Caki2 (cell line): ENCODE measurements around the gene FANK1. TPM values are rescaled to one million over a fixed set of nuclear protein-coding genes. Genes with fewer than 3 reads are reported as not detected.
"Not testable (repeated sequence)": the region's sequence is repeated elsewhere in the genome, so short reads cannot be mapped to it uniquely, and the experiment has no call there.

ENCODE experiments used
- DNase-seq: peaks from one replicate; pipeline ENCODE4 v3.0.0-alpha.2; 2015; ENCODE audit warnings: low read depth
- in situ Hi-C: cut with HindIII; loops from 2 replicates; pipeline ENCODE4 v1.10.0; 2016; ENCODE audit warnings: low sequenced_read_pairs, low pct_unique_long_range_greater_than_20kb, mixed read lengths
- total RNA-seq: library from RNA; depleted of rRNA; stranded (reverse); fragments of >200 nt; shearing (Covaris generic); gene quantifications from 2 replicates; pipeline ENCODE4 v1.2.3, GENCODE V29; 2014; ENCODE audit warnings: low replicate concordance

Gene FANK1
- total RNA-seq, 1 experiment from 2014 or later: 6.8 TPM

DNA sequence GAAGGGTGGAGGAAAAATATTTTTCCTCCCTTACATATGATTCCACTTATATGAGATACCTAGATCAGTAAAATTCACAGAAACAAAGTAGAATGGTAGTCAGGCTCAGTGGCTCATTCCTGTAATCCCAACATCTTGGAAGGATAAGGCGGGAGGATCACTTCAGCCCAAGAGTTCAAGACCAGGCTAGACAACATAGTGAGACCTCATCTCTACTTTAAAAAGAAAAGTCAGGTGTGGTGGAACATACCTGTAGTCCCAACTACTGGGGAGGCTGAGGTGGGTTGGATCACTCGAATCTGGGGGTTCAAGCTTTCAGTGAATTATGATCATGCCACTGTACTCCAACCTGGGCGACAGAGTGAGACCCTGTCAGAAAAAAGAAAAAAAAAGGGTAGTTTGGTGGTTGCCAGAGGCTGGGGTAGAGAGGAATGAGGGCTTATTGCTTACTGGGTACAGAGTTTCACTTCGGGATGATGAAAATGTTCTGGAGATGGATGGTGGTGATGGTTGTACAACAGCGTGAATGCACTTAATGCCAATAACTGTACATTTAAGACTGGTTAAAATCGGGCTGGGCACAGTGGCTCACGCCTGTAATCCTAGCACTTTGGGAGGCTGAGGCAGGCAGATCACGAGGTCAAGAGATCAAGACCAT, 21.5 kb downstream of the FANK1 start:
- DNase-seq, in situ Hi-C loops: not testable (repeated sequence)

DNA sequence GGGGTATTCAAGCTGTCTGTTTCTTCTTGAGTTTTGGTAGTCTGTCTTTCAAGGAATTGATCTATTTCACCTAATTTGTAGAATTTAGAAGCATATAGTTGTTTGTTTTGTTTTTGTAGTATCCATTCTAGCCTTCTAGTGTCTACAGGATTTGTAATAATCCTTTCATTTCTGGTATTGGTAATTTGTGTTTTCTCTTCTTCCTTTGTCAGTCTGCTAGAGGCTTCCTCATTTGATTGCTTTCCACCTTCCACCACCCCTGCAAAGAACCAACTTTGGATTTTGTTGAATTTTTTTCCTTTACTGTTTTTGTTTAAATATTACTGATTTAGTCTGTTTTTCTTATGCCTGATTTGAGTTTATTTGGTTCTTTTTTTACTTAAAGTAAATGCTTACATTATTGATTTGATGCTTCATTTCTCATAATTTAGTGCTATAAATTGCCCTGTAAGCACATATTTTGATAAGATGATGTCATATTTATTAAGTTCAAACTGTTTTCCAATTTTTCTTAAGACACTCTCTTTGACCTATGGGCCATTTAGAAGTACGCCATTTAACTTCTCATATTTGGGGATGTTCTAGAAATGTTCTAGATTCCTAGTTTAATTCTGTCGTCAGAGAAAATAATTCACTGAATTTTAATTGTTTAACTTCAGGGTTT, 25.4 kb downstream of the FANK1 start:
- DNase-seq, in situ Hi-C loops: not testable (repeated sequence)

DNA sequence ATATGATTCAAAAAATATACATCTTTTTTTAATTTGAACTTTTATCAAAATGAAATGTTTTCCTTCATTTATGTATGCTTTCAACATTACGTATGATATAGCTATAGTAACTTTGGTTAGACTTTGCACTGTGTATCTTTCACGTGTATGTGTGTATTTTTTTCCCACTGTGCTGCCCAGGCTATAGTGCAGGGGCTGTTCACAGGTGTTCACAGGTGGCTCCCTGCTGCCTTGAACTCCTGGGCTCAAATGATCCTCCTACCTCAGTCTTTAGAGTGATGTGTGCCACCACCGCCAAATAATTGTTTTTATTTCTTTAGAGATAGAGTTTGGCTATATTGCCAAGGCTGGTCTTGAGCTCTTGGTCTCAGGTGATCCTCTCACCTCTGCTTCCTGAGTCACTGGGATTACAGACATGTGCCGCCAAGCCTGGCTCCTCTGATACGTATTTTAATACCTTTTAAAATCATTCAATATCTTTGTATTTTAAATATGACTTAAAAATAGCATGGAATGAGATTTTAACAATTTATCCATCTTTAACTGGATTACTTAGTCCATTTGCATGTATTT, 29.0 kb downstream of the FANK1 start:
- DNase-seq: no peak
- in situ Hi-C loops: no loop called here

DNA sequence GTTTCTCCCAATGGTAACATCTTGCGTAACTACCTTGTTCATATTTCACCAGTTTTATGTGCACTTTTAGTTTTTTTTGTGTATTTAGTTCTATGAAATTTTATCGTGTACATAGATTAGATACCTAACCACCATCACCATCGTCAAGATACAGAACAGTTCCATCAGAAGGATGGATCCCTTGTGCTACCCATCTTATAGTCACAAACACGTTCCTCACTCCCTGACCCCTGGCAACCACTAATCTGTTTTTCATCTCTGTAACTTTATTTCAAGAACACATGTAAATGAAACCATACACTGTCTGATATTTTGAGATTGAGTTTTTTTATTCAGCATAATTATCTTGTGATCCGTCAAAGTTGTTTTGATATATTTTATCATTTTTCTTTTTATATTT, 29.9 kb downstream of the FANK1 start:
- DNase-seq: no peak
- in situ Hi-C loops: no loop called here

DNA sequence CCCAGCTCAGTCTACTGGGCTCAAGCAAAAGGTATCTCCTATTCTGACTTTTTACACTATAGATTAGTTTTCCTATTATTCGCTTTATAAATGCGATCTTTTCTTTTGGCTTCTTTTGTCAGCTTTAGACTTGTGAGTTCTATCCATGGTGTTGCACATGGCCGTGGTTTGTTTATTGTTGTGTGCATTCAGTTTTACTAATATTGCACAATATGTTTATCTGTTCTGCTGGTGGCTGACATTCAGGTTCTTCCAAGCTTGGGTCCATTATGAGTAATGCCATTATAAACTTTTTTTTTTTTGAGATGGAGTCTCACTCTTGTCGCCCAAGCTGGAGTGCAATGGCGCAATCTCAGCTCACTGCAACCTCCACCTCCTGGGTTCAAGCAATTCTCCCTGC, 30.9 kb downstream of the FANK1 start:
- DNase-seq, in situ Hi-C loops: not testable (repeated sequence)

DNA sequence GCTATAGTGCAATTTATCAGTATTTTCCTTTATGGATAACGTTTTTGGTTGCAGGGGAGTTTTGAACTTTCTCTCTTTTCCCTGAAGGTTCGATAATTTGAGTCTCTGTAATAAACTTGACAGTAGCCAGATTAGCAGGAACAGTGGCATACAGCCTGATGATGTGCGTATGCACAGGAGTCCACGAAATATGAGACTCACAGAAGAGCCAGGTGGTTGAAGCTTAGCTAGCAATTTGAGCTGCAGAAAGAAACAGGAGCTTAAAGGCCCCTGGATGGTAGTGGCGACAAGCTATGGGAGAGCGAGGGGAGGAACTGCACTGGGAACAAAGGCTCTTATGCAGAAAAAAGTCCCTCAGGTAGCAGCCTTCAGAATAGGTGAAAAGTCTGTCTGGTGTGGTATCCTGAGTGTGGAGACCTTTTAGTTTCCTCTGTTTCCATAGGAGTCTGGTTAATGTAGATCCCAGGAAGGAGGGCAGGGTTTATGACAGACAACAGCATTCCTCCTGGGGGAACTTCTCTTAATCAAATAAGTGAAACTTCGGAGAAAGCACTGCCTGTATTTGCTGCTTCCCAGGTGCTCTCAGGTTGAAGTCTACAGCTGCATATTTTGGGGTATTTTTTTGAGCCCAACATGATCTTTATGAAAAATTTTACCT, 32.7 kb downstream of the FANK1 start:
- in situ Hi-C loops: no loop called here

DNA sequence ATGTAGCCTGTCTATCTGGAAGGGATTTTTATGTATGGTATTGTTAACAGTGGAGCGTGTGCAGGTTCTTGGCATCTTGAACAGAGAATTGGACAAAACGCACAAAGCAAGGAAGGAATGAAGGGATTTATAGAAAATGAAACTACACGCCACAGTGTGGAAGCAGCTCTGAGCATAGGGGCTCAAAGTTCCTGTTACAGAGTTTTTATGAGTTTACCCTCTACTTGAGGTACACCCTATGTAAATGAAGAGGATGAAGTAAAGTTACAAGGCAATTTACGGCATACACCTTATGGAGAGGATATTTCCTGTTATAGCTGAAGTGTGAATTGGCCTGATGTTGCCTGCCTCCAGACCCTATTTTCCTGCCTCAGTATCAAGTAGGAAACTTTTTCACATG, 33.3 kb downstream of the FANK1 start:
- in situ Hi-C loops: no loop called here
- DNase-seq: no peak

More for the DNA sequence above, 32.7 kb downstream of the FANK1 start:
- DNase-seq: no peak

DNA sequence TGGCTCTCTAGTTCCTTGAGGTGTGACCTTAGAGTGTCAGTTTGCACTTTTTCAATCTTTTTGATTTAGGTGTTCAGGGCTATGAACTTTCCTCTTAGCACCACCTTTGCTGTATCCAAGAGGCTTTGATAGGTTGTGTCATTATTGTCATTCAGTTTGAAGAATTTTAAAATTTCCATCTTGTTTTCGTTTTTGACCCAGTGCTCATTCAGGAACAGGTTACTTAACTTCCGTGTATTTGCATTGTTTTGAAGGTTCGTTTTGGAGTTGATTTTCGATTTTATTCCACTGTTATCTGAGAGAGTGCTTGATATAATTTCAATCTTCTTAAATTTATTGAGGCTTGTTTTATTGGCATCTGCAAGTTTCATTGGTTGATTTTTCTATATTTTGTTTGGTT, 37.3 kb downstream of the FANK1 start:
- in situ Hi-C loops: no loop called here

DNA sequence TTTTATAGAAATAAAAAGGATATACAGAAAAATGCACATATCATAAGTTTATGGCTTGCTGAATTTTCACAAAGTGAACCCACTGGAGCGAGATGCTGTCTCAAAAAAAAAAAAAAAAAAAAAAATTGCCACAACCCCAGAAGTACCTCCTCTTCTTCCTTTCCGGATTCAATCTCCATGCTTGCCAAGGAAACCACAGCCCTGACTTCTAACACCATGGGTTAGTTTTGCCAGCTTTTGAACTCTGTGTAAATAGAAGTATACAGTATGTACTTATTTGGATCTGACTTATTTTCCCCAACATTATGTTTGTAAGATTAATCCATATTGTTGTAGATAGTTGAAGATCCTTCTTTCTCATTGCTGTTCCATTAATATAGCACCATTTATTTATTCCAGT, 40.0 kb downstream of the FANK1 start:
- in situ Hi-C loops: no loop called here
- no peak for DNase-seq

More for the DNA sequence above, 37.3 kb downstream of the FANK1 start:
- no peak for DNase-seq

DNA sequence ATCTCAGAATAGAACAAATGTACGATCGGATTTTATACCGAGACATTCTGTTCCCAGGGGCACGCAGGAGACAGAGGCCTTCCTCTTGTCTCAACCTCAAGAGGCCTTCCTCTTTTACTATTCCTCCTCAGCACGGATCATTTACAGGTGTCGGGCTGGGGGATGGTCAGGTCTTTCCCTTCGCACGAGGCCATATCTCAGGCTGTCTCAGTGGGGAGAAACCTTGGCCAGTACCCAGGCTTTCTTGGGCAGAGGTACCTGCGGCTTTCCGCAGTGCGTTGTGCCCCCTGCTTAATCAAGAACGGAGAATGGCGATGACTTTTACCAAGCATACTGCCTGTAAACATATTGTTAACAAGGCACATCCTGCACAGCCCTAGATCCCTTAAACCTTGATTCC, 44.2 kb downstream of the FANK1 start:
- in situ Hi-C loops: no loop called here
- DNase-seq: no peak

DNA sequence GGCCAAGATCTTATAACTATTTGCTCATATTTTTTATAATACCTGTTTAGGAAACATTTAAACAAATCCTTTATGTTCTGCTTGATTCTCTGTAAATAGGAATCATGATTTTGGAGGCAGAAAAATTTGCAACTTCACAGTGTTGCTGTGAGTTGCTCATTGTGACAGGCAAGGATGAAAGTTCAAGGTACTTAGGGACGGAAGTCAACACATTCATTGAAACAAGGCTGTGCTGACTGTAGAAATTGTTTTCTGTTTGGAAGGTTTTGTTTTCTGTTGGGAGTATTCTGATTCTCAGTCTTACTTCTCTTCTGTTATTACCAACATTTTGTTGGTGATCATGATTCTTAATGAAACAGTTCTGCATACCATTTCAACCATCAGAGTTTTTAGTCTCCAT, 54.9 kb downstream of the FANK1 start:
- no peak for DNase-seq
- in situ Hi-C loops: no loop called here

DNA sequence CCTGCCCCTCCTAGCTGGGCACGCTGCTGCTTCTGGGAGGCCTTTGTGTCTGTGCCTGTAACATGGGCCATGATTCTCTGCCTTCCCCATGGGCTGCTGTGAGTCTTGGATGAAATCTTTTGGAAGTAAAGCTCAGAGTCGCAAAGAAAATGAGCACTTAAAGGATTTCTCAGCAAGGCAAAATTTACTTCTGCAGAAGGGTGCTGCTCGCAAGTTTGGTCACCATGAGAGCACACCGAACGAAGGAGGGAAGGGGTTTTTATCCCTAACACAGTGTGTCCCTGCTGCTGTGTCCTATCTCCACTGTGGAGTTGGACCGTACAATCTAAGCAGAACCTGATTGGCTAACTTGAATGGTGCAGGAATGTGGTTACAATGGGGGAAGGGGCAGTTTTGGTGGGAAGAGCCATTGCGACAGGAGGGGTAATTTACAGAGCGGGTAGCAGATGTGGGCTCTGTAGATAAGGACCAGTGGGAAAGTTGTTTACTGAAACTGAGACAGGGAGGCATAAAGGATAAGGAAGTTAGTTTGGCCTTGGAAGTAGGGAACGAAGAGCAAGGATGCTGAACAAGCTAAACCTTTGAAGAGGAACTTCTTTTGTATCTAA, 57.5 kb downstream of the FANK1 start:
- DNase-seq: peak; percentile 15
- in situ Hi-C loops: no loop called here

DNA sequence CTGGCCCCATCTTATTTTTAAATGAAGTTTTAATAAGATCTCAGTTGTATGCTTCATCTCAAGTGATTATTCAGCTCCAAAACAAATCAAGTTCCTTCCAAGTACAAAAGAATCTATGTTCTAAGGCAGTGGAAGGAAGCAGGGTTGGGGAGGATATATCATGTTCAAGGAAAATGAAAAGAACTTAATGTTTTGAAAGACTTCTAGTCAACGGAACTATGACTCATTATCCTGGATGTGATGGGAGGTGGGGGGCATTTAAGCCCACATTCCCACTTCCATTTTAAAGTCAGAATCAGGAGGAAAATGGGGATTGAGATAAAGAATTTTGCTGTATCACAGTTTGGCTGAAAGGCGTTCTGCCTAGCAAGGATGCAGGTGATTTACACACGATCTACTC, 59.4 kb downstream of the FANK1 start:
- DNase-seq: no peak
- in situ Hi-C loops: no loop called here

DNA sequence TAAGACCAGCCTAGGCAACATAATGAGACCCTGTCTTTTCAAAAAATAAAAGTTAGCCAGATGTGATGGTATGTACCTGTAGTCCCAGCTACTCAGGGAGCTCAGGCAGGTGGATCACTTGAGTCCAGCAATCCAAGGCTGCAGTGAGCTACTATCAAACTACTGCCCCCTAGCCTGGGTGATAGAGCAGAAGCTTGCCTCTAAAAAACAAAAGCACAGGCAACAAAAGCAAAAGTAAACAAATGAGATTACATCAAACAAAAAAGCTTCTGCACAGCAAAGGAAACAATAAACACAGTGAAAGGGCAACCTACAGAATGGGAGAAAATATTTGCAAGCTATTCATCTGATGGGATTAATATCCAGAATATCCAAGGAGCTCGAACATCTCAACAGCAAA, 65.4 kb downstream of the FANK1 start:
- DNase-seq: no peak
- in situ Hi-C loops: no loop called here

DNA sequence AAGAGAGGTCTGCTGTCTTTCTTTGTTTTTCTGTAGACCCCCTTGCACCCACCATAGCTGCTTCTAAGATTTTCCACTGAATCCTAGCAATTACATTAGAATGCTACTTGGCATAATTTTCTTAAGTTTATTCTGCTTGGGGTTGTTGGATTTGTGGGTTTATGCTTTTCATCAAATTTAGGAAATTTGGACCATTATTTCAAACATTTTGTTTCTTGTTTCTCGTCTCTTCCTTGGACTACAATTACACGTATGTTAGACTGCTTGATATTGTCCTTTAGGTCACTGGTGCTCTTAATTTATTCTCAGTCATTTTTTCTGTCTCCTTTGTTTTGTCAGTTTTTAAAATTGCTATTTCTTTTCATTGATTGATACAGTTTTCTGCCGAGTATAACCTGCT, 65.8 kb downstream of the FANK1 start:
- no peak for DNase-seq
- in situ Hi-C loops: no loop called here

DNA sequence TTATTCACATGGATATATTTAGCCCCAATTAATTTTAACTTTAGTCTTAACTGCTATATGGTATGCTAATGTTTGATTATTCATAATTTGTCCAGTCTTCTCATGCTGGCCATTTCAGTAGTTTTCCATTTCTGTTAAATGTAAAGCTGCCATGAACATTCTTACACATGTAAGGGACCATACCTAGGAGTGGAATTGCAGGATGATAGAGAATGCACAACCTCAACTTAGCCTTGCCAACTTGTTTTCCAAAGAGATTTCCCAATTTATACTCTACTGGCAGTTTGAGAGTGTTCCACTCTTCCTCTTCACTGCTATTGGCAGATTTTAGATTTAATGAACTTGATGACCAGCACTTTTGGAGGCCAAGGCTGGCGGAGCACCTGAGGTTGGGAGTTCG, 68.2 kb downstream of the FANK1 start:
- DNase-seq: no peak
- in situ Hi-C loops: no loop called here

DNA sequence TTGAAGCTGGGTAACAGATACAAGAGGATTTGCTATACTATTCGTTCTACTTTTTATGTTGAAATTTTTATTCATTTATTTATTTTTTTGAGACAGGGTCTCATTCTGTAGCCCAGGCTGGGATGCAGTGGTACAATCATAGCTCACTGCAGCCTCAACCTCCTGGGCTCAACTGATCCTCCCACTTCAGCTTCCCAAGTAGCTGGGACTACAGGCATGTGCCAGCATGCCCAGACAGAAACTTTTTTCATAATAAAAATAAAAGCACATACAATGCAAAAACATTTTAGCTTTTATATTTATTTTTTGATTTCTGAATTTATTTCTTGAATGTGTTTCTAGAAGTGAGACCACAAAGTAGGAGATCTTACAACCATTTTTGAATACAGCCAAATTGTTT, 71.2 kb downstream of the FANK1 start:
- no peak for DNase-seq
- in situ Hi-C loops: no loop called here

DNA sequence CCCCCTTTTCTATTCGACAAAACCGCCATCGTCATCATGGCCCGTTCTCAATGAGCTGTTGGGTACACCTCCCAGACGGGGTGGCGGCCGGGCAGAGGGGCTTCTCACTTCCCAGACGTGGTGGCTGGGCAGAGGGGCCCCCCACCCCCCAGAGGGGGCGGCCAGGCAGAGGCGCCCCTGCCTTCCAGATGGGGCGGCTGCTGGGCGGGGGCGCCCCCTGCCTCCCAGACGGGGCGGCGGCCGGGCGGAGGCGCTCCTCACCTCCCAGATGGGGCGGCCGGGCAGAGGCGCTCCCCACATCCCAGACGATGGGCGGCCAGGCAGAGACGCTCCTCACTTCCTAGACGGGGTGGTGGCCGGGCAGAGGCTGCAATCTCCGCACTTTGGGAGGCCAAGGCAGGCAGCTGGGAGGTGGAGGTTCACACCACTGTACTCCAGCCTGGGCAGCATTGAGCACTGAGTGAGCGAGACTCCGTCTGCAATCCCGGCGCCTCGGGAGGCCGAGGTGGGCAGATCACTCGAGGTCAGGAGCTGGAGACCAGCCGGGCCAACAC, 73.8 kb downstream of the FANK1 start:
- in situ Hi-C loops, DNase-seq: not testable (repeated sequence)
